Measurements from ENCODE around the gene RESP18. TPM values are rescaled to one million over a fixed set of nuclear protein-coding genes. Genes with fewer than 3 reads are reported as not detected.
A peak's percentile ranks its signal among the peaks of the same experiment; 100 is the strongest.

RESP18 gene
- total and polyA plus RNA-seq, 7 donors, result not detected

- Histone ChIP-seq H3K27ac (peak overlapping the region; percentile 94 to 99 (median 95)), H3K9me3 (no peaks in the 10 kb centered on the region), H3K27me3 (no peaks in the 10 kb centered on the region), H3K4me1 (peaks cover 0 to 41% (median 35%) of the 10 kb centered on the region in 4 donors), H3K4me3 (peak overlapping the region; percentile 72 to 86 (median 75)), H3K36me3 (peaks cover 16 to 47% (median 37%) of the 10 kb centered on the region in 4 donors)
- intact Hi-C loops (cut with DNase I), result loop anchor here (1.0 to 5.0 kb wide), 5 partner anchors 14 to 107 kb away; partner anchors contain the start of genes ABCB6, CNPPD1, DNPEP and TUBA4A
- WGBS, 2 donors, result 52 to 54% methylated on average over 12 of the region's 12 CpGs
- DNase-seq, result peak; percentile 66
- TF ChIP-seq CTCF (IDR thresholded peaks at IDR 0.05) (no peak), POLR2A (IDR thresholded peaks at IDR 0.05) (no peak), EP300 (IDR thresholded peaks at IDR 0.05) (no peak), POLR2AphosphoS5 (IDR thresholded peaks at IDR 0.05) (peak in 2 of 4 donors; percentile 36 to 63)
Measured at GRCh38 chr2:219279916-219280516, 52.5 kb downstream of the RESP18 start.

GRCh38 chr2:219279151-219279915, 53.2 kb downstream of the RESP18 start, which contains the start of gene DNAJB2:
Gene DNAJB2, plus strand, starts transcription at chr2:219279366. Its CDS starts 468 bp downstream, at chr2:219279834.
- intact Hi-C loops (cut with DNase I), result loop anchor here (1.0 to 5.0 kb wide), 5 partner anchors 15 to 108 kb away; partner anchors contain the start of genes ABCB6, CNPPD1, DNPEP and TUBA4A
- peak within 1 kb of the TSS; percentile 72 to 86 (median 75) for H3K4me3 ChIP-seq
- no peaks in the 10 kb centered on the region for H3K9me3 ChIP-seq
- H3K27me3 ChIP-seq, result no peaks in the 10 kb centered on the region
- peaks cover 0 to 47% (median 41%) of the 10 kb centered on the region in 4 donors for H3K4me1 ChIP-seq
- peak within 1 kb of the TSS; percentile 94 to 99 (median 95) for H3K27ac ChIP-seq
- peaks cover 10 to 40% (median 30%) of the 10 kb centered on the region in 4 donors for H3K36me3 ChIP-seq
- peak; percentile 100 for DNase-seq
- WGBS, 2 donors, result 1% methylated on average over 65 of the region's 65 CpGs
- TF ChIP-seq POLR2A (IDR thresholded peaks at IDR 0.05), result peak; percentile 56 to 73
- peak; percentile 89 to 95 (median 93) for TF ChIP-seq POLR2AphosphoS5 (IDR thresholded peaks at IDR 0.05)
- TF ChIP-seq EP300 (IDR thresholded peaks at IDR 0.05), result peak; percentile 16 to 97 (median 62)
- no peak for TF ChIP-seq CTCF (IDR thresholded peaks at IDR 0.05)

GRCh38 chr2:219278655-219279150, 53.8 kb downstream of the RESP18 start:
- H3K9me3 ChIP-seq, result no peaks in the 10 kb centered on the region
- intact Hi-C loops (cut with DNase I), result loop anchor here (1.0 to 5.0 kb wide), 5 partner anchors 16 to 109 kb away; partner anchors contain the start of genes ABCB6, CNPPD1, DNPEP and TUBA4A
- peaks cover 10 to 34% (median 24%) of the 10 kb centered on the region in 4 donors for H3K36me3 ChIP-seq
- TF ChIP-seq POLR2A (IDR thresholded peaks at IDR 0.05) (no peak), POLR2AphosphoS5 (IDR thresholded peaks at IDR 0.05) (no peak), EP300 (IDR thresholded peaks at IDR 0.05) (no peak), CTCF (IDR thresholded peaks at IDR 0.05) (no peak)
- H3K4me1 ChIP-seq, result peaks cover 0 to 54% (median 46%) of the 10 kb centered on the region in 4 donors
- H3K27me3 ChIP-seq, result no peaks in the 10 kb centered on the region
- H3K4me3 ChIP-seq, result peak overlapping the region; percentile 11 to 86 (median 75)
- DNase-seq, result no peak
- peak overlapping the region; percentile 94 to 99 (median 95) for H3K27ac ChIP-seq
- WGBS, 2 donors, result 11 to 14% methylated on average over 9 of the region's 9 CpGs

GRCh38 chr2:219277703-219278654, 54.6 kb downstream of the RESP18 start:
- H3K27me3 ChIP-seq, result no peaks in the 10 kb centered on the region
- H3K9me3 ChIP-seq, result no peaks in the 10 kb centered on the region
- WGBS, 2 donors, result 25 to 27% methylated on average over 25 of the region's 25 CpGs
- peaks cover 0 to 54% (median 46%) of the 10 kb centered on the region in 4 donors for H3K4me1 ChIP-seq
- peaks cover 5 to 27% (median 18%) of the 10 kb centered on the region in 4 donors for H3K36me3 ChIP-seq
- H3K27ac ChIP-seq, result peak overlapping the region; percentile 94 to 99 (median 95)
- DNase-seq, result peak; percentile 92
- no peak for TF ChIP-seq EP300 (IDR thresholded peaks at IDR 0.05)
- TF ChIP-seq CTCF (IDR thresholded peaks at IDR 0.05), result peak; percentile 90 to 99 (median 96)
- TF ChIP-seq POLR2AphosphoS5 (IDR thresholded peaks at IDR 0.05), result peak in 2 of 4 donors; percentile 7 to 21
- TF ChIP-seq POLR2A (IDR thresholded peaks at IDR 0.05), result no peak
- H3K4me3 ChIP-seq, result peak overlapping the region in 1 of 4 donors; percentile 78
- intact Hi-C loops (cut with DNase I), result loop anchor here (1.0 to 5.0 kb wide), 5 partner anchors 25 to 118 kb away; partner anchors contain the start of genes ABCB6, CNPPD1, DNPEP and NHEJ1

Data from sigmoid colon (tissue), 7 donors.